HG03571 (cell line): ENCODE results near the gene RASEF.

ENCODE experiments used
- ATAC-seq: cut with Tn5 transposase; IDR thresholded peaks from one replicate; pipeline ENCODE4 v1.9.1; 2021; ENCODE audit not compliant: unreplicated experiment

Gene RASEF

GRCh38 chr9:83013867-83014605 is 48.9 kb downstream of the RASEF start:
- no peak for ATAC-seq

- ATAC-seq = no peak
Measured at GRCh38 chr9:83012922-83013838, 49.8 kb downstream of the RASEF start.

- no peak for ATAC-seq
Measured at GRCh38 chr9:83012168-83012921, 50.6 kb downstream of the RASEF start.

- no peak for ATAC-seq
Measured at GRCh38 chr9:83011611-83012010, 51.3 kb downstream of the RASEF start.

GRCh38 chr9:83007521-83008300 is 55.2 kb downstream of the RASEF start:
- no peak for ATAC-seq

- ATAC-seq = no peak
Measured at GRCh38 chr9:83006378-83006777, 56.6 kb downstream of the RASEF start.

GRCh38 chr9:83005963-83006362 is 57.0 kb downstream of the RASEF start:
- no peak for ATAC-seq

GRCh38 chr9:83005361-83005760 is 57.6 kb downstream of the RASEF start:
- no peak for ATAC-seq

- no peak for ATAC-seq
Measured at GRCh38 chr9:83002329-83002728, 60.6 kb downstream of the RASEF start.

- ATAC-seq = no peak
Measured at GRCh38 chr9:83000765-83001164, 62.2 kb downstream of the RASEF start.

GRCh38 chr9:82998409-82998808 is 64.5 kb downstream of the RASEF start:
- ATAC-seq = no peak

GRCh38 chr9:82997476-82998140 is 65.3 kb downstream of the RASEF start:
- no peak for ATAC-seq

- no peak for ATAC-seq
Measured at GRCh38 chr9:82996941-82997340, 66.0 kb downstream of the RASEF start.

- ATAC-seq = no peak
Measured at GRCh38 chr9:82993856-82994605, 68.9 kb downstream of the RASEF start.

GRCh38 chr9:82991671-82992070 is 71.3 kb downstream of the RASEF start:
- ATAC-seq = no peak

GRCh38 chr9:82989929-82990328 is 73.0 kb downstream of the RASEF start:
- no peak for ATAC-seq

GRCh38 chr9:82988488-82988887 is 74.5 kb downstream of the RASEF start:
- ATAC-seq = no peak

- ATAC-seq = no peak
Measured at GRCh38 chr9:82987370-82988189, 75.4 kb downstream of the RASEF start.

GRCh38 chr9:82981552-82981951 is 81.4 kb downstream of the RASEF start:
- ATAC-seq = no peak
